ENCODE results near the gene SESN2. TPM values are rescaled to one million over a fixed set of nuclear protein-coding genes. Genes with fewer than 3 reads are reported as not detected.

SESN2 gene
- total and polyA plus RNA-seq, 12 donors = 2.9 to 19.1 (median 10.0) TPM

DNA sequence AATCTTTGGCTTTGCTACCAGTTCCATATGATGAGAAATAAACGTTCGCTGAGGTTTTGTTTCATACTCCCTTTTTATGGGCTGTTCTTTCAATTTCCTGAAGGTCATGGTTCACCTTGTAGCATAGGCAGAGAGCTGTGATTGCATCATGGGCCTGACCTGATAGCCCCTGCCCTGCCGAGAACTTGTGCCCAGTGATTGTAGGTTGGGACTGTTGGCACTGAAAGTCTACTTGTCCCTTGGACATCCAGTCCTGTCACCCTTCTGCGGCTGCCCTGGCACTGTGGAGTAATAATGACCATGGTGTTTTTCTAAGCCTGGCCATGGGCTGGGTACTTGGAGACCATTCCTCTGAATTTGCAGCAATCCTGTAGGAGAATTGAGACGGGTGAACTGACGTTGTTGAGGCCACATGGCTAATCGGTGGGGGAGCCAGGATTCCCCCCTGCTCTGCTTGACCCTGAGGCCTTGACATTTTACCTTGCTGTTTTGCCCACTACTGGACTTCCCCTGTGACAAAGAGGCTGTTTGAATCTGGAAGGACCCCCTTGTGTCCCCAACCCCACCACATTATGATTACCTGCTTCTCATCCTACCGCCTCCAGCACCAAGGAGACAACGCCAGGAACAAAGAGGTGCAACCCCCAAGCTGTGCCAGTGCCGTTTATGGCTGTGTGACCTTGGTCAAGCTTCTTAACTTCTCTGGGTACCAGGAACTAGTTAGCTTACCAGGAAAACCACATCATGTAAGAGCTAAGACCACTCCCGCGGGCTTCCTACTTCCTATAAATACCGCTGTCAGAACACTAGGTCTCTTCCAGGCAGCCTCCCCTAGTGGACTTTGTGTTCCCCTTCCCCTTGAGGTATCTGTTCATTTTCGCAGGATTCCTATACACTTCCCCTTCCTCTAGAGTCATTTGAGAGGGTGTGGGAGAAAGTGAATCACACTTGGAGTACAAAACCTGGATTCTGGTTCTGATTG lies 23.4 kb downstream of the SESN2 start:
- DNase-seq = peak in 1 of 7 donors; percentile 23
- intact Hi-C loops (cut with DNase I) = no loop called here
- Histone ChIP-seq H3K27ac (no peak overlapping the region), H3K4me1 (replicated peaks in 1 of 2) (peaks cover 0 to 11% of the 10 kb centered on the region in 2 donors), H3K36me3 (replicated peaks in 1 of 2) (peaks cover 0 to 41% of the 10 kb centered on the region in 2 donors), H3K4me3 (no peak overlapping the region), H3K9me3 (replicated peaks in 1 of 3) (no peaks in the 10 kb centered on the region), H3K27me3 (no peaks in the 10 kb centered on the region)
- WGBS, 4 donors = 77 to 80% (median 78%) methylated on average over 13 to 14 of the region's 14 CpGs
- TF ChIP-seq POLR2A (IDR thresholded peaks at IDR 0.05) = no peak
- TF ChIP-seq, protein P1, sequence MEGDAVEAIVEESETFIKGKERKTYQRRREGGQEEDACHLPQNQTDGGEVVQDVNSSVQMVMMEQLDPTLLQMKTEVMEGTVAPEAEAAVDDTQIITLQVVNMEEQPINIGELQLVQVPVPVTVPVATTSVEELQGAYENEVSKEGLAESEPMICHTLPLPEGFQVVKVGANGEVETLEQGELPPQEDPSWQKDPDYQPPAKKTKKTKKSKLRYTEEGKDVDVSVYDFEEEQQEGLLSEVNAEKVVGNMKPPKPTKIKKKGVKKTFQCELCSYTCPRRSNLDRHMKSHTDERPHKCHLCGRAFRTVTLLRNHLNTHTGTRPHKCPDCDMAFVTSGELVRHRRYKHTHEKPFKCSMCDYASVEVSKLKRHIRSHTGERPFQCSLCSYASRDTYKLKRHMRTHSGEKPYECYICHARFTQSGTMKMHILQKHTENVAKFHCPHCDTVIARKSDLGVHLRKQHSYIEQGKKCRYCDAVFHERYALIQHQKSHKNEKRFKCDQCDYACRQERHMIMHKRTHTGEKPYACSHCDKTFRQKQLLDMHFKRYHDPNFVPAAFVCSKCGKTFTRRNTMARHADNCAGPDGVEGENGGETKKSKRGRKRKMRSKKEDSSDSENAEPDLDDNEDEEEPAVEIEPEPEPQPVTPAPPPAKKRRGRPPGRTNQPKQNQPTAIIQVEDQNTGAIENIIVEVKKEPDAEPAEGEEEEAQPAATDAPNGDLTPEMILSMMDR (IDR thresholded peaks at IDR 0.05) = no peak

DNA sequence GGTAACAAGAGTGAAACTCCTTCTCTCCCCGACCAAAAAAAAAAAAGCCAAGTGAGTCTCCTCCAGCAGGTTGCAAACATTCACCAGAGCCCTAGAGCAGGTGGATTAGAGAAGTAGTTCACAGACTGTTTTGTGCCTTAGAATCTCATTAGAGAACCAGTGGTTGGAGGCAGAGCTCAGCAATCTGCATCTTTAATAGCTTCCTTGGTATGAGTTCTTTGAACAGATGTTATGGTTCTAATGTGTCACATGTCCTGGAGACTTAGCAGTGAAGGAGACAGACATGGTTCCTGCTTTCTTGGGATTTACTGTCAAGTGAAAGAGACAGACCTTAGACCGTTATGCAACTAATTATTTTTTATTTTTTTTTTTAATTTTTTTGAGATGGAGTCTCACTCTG lies 26.8 kb downstream of the SESN2 start:
- intact Hi-C loops (cut with DNase I) = no loop called here
- no peaks in the 10 kb centered on the region for H3K27me3 ChIP-seq
- no peak overlapping the region for H3K4me3 ChIP-seq
- no peaks in the 10 kb centered on the region for H3K9me3 ChIP-seq (replicated peaks in 1 of 3)
- peaks cover 0 to 6% of the 10 kb centered on the region in 2 donors for H3K4me1 ChIP-seq (replicated peaks in 1 of 2)
- no peak for DNase-seq
- H3K36me3 ChIP-seq (replicated peaks in 1 of 2) = peaks cover 0 to 9% of the 10 kb centered on the region in 2 donors
- no peak overlapping the region for H3K27ac ChIP-seq
- no peak for TF ChIP-seq POLR2A (IDR thresholded peaks at IDR 0.05)
- TF ChIP-seq, protein P1 (IDR thresholded peaks at IDR 0.05) = no peak
- WGBS, 4 donors = 44 to 68% (median 54%) methylated on average over 1 to 2 of the region's 2 CpGs

DNA sequence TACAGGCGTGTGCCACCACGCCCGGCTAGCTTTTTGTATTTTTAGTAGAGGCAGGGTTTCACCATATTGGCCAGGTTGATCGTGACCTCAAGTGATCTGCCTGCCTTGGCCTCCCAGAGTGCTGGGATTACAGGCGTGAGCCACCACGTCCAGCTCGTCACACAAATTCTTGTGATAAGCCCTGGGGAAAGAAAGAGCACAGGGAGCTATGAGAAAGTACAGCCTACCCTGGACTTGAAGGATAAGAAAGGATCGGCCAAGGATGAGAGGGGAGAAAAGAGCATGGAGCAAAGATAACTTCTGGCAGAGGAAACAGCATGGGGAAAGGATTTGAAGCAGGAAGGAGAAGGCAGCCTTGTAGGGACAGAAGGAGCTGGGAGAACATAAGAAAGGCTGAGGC lies 29.2 kb downstream of the SESN2 start:
- no peak for DNase-seq

DNA sequence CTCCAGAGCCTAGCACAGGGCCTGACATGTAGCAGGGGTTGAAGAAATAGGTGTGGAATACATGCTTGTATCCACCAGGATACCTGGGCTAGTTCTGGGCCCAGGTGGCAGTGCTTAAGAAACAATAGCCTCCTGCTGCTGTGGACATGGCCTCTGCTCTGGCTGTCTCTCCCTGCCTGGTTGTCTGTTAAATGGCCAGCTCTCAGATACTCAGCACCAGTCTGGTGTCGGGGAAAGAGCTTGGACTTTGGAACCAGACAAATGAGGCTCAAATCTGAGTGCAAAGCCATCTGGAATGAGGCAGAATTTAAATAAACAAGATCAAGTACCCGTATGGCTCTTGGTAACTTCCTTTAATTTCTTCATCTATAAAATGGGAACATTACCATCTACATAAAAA lies 31.5 kb downstream of the SESN2 start:
- Histone ChIP-seq H3K9me3 (replicated peaks in 1 of 3) (no peaks in the 10 kb centered on the region), H3K27me3 (no peaks in the 10 kb centered on the region), H3K4me3 (no peak overlapping the region), H3K27ac (no peak overlapping the region), H3K36me3 (replicated peaks in 1 of 2) (no peaks in the 10 kb centered on the region), H3K4me1 (replicated peaks in 1 of 2) (no peaks in the 10 kb centered on the region)
- TF ChIP-seq POLR2A (IDR thresholded peaks at IDR 0.05) = no peak
- TF ChIP-seq, protein P1 (IDR thresholded peaks at IDR 0.05) = no peak
- intact Hi-C loops (cut with DNase I) = no loop called here
- 66 to 88% (median 82%) methylated on average over 2 of the region's 2 CpGs for WGBS, 4 donors
- DNase-seq = no peak

More for the DNA sequence above, 29.2 kb downstream of the SESN2 start:
- H3K27me3 ChIP-seq = no peaks in the 10 kb centered on the region
- no peak overlapping the region for H3K4me3 ChIP-seq
- intact Hi-C loops (cut with DNase I) = no loop called here
- no peak for TF ChIP-seq POLR2A (IDR thresholded peaks at IDR 0.05)
- TF ChIP-seq, protein P1 (IDR thresholded peaks at IDR 0.05) = no peak
- 87 to 91% (median 90%) methylated on average over 8 of the region's 8 CpGs for WGBS, 4 donors
- H3K36me3 ChIP-seq (replicated peaks in 1 of 2) = no peaks in the 10 kb centered on the region
- no peaks in the 10 kb centered on the region for H3K9me3 ChIP-seq (replicated peaks in 1 of 3)
- no peaks in the 10 kb centered on the region for H3K4me1 ChIP-seq (replicated peaks in 1 of 2)
- H3K27ac ChIP-seq = no peak overlapping the region
